ENCODE results near the gene OLIG1.
A peak's percentile ranks its signal among the peaks of the same experiment; 100 is the strongest.

The OLIG1 gene, protein sequence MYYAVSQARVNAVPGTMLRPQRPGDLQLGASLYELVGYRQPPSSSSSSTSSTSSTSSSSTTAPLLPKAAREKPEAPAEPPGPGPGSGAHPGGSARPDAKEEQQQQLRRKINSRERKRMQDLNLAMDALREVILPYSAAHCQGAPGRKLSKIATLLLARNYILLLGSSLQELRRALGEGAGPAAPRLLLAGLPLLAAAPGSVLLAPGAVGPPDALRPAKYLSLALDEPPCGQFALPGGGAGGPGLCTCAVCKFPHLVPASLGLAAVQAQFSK

DNA sequence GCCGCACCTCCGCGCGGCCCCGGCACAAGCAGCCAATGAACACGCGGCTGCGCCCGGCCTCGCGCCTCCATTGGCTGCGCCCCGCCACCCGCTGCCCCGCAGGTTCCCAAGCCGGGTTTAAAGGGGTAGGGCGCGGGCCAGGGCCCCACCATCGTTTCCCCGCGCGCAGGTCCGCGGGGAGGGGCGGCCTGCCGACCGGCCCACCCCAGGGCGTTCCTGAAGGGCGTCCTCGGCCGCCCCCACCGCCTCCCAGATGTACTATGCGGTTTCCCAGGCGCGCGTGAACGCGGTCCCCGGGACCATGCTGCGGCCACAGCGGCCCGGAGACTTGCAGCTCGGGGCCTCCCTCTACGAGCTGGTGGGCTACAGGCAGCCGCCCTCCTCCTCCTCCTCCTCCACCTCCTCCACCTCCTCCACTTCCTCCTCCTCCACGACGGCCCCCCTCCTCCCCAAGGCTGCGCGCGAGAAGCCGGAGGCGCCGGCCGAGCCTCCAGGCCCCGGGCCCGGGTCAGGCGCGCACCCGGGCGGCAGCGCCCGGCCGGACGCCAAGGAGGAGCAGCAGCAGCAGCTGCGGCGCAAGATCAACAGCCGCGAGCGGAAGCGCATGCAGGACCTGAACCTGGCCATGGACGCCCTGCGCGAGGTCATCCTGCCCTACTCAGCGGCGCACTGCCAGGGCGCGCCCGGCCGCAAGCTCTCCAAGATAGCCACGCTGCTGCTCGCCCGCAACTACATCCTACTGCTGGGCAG is at the start of gene OLIG1:
Gene OLIG1, plus strand, starts transcription at position 148 of the 750 bp plus-strand sequence. Its CDS starts 106 bp downstream, at position 254.
- DNase-seq = peak; percentile 23

DNA sequence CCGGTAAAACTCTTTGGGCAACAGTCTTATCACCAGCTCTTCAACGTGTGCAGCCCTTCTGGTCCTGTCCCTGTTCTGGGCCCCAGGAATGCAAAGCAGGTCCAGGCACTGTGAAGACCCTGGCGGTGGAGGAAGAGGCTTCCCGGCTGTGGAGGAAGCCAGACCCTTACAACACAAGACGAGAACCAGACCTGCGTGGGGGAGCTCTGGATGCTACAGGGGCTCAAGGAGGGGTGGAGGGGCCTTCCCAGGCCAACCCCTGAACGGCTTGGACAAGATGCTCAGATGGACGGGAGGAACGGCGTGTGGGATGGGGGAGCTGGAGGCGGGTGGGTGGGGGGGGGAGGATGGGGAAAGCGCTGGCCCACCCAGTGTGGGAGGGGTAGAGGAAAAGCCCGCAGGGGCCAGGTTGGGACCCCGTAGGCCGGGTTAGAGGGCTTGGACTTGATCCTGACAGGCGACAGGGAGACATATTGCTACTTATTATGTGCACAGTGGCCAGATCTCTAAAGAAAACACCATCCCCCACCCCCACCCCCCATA is 49.3 kb upstream of the OLIG1 start:
- no peak for DNase-seq

DNA sequence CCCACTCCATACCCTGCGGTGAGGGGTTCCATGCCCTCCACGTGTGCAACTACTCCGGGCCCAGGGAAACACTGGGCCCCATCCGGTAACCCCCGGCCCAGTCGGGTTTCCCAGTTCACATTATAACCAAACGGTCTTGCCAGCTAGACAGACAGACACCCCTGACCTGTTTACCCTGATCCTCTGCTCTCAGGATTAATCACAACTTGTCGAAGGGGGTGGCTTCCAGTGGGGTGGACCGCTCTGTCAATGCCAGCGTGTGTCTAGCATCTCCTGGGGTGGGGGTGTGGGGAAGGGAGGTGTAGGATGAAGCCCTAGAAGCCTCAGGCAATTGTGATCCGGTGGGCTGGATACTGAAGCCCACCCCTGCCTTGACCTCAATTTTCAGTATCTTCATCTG is 48.8 kb upstream of the OLIG1 start:
- no peak for DNase-seq

DNA sequence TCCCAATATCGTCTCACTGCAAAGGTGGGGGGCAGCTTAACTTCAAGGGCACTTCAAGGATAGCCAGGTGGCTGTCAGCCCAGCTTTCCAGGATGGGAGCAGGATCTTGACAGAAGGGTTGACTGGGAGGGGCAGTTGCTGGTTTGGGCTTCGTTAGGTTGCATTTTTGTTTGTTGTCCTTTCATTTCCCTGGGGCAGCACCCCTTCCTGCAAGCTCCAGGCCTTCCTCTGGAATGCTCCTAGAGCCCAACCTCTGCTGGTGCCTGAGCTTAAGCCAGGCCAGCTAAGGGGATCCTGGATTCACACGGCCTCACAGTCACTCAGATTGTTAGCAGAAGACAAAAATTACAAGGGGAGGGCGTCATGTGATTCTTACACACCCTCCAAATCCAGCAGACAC is 48.3 kb upstream of the OLIG1 start:
- DNase-seq = no peak

DNA sequence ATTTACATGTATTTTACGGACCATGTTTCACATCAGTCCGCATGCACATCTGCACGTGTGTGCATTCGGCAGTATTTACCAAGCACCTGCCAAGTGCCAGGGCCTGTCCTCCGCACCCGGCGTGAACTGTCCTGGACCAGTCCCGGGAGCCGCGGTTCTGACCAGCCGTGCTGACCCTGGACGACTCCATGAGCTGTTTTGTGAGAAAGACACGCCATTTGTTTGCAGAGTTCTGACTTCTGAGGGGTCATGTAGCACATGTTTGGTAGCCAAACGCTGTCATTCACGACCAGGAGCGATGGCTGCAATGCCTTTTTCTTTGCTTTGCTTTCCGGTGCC is 47.5 kb upstream of the OLIG1 start:
- DNase-seq = no peak

DNA sequence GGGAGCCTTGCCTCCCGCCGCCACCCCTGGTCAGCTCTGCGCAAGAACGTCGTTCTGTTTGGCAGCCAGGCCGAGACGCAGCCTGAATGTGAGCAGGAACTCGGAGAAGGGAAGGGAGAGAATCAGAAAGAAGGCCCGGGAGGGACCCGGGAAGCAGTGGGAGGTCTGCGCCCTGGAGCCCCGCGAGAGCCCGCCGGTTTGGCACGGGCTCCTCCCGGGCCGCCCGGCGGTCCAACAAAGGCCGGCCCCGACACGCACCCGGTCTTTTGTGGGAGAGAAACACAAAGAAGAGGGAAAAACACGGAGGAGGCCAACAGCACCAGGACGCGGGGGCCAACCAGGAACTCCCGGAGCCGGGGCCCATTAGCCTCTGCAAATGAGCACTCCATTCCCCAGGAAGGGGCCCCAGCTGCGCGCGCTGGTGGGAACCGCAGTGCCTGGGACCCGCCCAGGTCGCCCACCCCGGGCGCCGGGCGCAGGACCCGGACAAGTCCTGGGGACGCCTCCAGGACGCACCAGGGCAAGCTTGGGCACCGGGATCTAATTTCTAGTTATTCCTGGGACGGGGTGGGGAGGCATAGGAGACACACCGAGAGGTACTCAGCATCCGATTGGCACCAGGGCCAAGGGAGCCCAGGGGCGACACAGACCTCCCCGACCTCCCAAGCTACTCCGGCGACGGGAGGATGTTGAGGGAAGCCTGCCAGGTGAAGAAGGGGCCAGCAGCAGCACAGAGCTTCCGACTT is 46.9 kb upstream of the OLIG1 start:
- DNase-seq = no peak

DNA sequence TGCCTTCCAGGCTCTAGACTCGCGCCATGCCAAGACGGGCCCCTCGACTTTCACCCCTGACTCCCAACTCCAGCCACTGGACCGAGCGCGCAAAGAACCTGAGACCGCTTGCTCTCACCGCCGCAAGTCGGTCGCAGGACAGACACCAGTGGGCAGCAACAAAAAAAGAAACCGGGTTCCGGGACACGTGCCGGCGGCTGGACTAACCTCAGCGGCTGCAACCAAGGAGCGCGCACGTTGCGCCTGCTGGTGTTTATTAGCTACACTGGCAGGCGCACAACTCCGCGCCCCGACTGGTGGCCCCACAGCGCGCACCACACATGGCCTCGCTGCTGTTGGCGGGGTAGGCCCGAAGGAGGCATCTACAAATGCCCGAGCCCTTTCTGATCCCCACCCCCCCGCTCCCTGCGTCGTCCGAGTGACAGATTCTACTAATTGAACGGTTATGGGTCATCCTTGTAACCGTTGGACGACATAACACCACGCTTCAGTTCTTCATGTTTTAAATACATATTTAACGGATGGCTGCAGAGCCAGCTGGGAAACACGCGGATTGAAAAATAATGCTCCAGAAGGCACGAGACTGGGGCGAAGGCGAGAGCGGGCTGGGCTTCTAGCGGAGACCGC is 46.3 kb upstream of the OLIG1 start:
- DNase-seq = no peak

DNA sequence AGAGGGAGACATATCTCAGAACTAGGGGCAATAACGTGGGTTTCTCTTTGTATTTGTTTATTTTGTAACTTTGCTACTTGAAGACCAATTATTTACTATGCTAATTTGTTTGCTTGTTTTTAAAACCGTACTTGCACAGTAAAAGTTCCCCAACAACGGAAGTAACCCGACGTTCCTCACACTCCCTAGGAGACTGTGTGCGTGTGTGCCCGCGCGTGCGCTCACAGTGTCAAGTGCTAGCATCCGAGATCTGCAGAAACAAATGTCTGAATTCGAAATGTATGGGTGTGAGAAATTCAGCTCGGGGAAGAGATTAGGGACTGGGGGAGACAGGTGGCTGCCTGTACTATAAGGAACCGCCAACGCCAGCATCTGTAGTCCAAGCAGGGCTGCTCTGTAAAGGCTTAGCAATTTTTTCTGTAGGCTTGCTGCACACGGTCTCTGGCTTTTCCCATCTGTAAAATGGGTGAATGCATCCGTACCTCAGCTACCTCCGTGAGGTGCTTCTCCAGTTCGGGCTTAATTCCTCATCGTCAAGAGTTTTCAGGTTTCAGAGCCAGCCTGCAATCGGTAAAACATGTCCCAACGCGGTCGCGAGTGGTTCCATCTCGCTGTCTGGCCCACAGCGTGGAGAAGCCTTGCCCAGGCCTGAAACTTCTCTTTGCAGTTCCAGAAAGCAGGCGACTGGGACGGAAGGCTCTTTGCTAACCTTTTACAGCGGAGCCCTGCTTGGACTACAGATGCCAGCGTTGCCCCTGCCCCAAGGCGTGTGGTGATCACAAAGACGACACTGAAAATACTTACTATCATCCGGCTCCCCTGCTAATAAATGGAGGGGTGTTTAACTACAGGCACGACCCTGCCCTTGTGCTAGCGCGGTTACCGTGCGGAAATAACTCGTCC is 45.5 kb upstream of the OLIG1 start:
- DNase-seq = no peak

DNA sequence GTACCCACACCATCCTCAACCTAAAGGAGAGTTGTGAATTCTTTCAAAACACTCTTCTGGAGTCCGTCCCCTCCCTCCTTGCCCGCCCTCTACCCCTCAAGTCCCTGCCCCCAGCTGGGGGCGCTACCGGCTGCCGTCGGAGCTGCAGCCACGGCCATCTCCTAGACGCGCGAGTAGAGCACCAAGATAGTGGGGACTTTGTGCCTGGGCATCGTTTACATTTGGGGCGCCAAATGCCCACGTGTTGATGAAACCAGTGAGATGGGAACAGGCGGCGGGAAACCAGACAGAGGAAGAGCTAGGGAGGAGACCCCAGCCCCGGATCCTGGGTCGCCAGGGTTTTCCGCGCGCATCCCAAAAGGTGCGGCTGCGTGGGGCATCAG is 44.8 kb upstream of the OLIG1 start:
- DNase-seq = no peak

DNA sequence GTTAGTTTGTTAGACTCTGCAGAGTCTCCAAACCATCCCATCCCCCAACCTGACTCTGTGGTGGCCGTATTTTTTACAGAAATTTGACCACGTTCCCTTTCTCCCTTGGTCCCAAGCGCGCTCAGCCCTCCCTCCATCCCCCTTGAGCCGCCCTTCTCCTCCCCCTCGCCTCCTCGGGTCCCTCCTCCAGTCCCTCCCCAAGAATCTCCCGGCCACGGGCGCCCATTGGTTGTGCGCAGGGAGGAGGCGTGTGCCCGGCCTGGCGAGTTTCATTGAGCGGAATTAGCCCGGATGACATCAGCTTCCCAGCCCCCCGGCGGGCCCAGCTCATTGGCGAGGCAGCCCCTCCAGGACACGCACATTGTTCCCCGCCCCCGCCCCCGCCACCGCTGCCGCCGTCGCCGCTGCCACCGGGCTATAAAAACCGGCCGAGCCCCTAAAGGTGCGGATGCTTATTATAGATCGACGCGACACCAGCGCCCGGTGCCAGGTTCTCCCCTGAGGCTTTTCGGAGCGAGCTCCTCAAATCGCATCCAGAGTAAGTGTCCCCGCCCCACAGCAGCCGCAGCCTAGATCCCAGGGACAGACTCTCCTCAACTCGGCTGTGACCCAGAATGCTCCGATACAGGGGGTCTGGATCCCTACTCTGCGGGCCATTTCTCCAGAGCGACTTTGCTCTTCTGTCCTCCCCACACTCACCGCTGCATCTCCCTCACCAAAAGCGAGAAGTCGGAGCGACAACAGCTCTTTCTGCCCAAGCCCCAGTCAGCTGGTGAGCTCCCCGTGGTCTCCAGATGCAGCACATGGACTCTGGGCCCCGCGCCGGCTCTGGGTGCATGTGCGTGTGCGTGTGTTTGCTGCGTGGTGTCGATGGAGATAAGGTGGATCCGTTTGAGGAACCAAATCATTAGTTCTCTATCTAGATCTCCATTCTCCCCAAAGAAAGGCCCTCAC is 44.2 kb upstream of the OLIG1 start, which contains the start of gene OLIG2:
Gene OLIG2, plus strand, starts transcription at position 447 of the 954 bp plus-strand sequence. CDS start 928 bp downstream, outside the sequence.
- no peak for DNase-seq

DNA sequence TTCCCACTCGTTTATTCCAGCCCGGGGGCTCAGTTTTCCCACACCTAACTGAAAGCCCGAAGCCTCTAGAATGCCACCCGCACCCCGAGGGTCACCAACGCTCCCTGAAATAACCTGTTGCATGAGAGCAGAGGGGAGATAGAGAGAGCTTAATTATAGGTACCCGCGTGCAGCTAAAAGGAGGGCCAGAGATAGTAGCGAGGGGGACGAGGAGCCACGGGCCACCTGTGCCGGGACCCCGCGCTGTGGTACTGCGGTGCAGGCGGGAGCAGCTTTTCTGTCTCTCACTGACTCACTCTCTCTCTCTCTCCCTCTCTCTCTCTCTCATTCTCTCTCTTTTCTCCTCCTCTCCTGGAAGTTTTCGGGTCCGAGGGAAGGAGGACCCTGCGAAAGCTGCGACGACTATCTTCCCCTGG is 43.5 kb upstream of the OLIG1 start:
- DNase-seq = no peak

DNA sequence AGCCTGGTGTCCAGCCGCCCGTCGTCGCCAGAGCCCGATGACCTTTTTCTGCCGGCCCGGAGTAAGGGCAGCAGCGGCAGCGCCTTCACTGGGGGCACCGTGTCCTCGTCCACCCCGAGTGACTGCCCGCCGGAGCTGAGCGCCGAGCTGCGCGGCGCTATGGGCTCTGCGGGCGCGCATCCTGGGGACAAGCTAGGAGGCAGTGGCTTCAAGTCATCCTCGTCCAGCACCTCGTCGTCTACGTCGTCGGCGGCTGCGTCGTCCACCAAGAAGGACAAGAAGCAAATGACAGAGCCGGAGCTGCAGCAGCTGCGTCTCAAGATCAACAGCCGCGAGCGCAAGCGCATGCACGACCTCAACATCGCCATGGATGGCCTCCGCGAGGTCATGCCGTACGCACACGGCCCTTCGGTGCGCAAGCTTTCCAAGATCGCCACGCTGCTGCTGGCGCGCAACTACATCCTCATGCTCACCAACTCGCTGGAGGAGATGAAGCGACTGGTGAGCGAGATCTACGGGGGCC is 43.0 kb upstream of the OLIG1 start:
- DNase-seq = no peak

DNA sequence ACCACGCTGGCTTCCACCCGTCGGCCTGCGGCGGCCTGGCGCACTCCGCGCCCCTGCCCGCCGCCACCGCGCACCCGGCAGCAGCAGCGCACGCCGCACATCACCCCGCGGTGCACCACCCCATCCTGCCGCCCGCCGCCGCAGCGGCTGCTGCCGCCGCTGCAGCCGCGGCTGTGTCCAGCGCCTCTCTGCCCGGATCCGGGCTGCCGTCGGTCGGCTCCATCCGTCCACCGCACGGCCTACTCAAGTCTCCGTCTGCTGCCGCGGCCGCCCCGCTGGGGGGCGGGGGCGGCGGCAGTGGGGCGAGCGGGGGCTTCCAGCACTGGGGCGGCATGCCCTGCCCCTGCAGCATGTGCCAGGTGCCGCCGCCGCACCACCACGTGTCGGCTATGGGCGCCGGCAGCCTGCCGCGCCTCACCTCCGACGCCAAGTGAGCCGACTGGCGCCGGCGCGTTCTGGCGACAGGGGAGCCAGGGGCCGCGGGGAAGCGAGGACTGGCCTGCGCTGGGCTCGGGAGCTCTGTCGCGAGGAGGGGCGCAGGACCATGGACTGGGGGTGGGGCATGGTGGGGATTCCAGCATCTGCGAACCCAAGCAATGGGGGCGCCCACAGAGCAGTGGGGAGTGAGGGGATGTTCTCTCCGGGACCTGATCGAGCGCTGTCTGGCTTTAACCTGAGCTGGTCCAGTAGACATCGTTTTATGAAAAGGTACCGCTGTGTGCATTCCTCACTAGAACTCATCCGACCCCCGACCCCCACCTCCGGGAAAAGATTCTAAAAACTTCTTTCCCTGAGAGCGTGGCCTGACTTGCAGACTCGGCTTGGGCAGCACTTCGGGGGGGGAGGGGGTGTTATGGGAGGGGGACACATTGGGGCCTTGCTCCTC is 42.3 kb upstream of the OLIG1 start:
- no peak for DNase-seq

DNA sequence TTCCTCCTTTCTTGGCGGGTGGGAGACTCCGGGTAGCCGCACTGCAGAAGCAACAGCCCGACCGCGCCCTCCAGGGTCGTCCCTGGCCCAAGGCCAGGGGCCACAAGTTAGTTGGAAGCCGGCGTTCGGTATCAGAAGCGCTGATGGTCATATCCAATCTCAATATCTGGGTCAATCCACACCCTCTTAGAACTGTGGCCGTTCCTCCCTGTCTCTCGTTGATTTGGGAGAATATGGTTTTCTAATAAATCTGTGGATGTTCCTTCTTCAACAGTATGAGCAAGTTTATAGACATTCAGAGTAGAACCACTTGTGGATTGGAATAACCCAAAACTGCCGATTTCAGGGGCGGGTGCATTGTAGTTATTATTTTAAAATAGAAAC is 41.7 kb upstream of the OLIG1 start:
- no peak for DNase-seq

DNA sequence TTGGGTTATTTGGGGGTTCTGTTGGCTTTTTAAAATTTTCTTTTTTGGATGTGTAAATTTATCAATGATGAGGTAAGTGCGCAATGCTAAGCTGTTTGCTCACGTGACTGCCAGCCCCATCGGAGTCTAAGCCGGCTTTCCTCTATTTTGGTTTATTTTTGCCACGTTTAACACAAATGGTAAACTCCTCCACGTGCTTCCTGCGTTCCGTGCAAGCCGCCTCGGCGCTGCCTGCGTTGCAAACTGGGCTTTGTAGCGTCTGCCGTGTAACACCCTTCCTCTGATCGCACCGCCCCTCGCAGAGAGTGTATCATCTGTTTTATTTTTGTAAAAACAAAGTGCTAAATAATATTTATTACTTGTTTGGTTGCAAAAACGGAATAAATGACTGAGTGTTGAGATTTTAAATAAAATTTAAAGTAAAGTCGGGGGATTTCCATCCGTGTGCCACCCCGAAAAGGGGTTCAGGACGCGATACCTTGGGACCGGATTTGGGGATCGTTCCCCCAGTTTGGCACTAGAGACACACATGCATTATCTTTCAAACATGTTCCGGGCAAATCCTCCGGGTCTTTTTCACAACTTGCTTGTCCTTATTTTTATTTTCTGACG is 41.1 kb upstream of the OLIG1 start:
- DNase-seq = peak; percentile 28

DNA sequence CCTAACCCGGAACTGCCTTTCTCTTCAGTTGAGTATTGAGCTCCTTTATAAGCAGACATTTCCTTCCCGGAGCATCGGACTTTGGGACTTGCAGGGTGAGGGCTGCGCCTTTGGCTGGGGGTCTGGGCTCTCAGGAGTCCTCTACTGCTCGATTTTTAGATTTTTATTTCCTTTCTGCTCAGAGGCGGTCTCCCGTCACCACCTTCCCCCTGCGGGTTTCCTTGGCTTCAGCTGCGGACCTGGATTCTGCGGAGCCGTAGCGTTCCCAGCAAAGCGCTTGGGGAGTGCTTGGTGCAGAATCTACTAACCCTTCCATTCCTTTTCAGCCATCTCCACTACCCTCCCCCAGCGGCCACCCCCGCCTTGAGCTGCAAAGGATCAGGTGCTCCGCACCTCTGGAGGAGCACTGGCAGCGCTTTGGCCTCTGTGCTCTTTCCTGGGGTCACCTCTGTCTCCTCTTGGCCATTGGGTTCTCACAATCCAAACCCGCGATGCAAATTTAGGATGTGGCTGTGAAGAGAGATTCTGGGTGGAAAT is 40.5 kb upstream of the OLIG1 start:
- no peak for DNase-seq

DNA sequence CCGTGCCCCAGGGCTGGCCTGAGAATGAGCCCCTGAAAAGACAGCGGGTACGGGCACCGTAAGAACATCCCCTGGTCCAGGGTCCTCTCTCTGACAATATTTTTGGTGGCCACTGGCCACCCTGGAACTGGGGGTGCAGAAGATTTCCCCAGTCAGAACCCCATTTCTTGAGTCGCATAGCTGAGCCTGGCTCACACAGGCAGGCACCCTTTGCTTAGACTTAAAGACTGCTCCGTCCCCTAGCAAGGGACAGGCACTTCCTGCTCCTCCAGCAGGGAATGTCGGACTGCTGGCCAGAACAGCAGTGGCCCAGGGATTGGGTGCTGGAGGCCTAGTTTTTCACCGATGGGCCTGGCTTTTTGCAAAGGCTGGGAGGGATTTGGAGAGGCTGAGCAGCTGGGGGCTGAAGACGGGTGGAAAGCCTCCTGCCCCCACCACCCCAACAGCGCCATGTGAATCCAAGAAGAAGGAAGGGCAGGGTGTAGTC is 39.9 kb upstream of the OLIG1 start:
- no peak for DNase-seq

DNA sequence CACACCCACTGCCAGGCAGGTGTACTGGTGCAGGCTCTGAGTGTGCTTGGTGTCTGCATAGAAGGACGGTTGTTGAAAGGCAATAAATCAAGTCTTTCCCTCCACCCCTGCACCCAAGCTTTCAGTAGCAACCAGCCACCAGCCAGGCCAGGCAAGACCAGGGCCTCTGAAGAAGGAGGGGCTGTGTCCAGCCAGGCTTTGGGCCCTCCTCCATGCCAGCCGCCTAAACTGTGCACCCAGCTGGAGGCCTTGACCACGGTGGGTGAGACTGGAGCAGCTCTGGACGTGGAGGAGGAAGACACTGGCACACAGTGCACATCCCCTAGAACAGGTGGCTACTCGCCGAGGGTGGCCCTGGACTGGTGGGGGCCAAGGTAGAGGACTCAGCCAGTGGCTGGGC is 39.3 kb upstream of the OLIG1 start:
- DNase-seq = no peak

Data from activated naive CD4-positive, alpha-beta T cell treated with Interleukin-2 at 50 U/mL for 16 hours (primary cell).